Measurements from ENCODE around the gene CD34.
"Not testable (repeated sequence)": the region's sequence is repeated elsewhere in the genome, so short reads cannot be mapped to it uniquely, and the experiment has no call there.

The CD34 gene, protein sequence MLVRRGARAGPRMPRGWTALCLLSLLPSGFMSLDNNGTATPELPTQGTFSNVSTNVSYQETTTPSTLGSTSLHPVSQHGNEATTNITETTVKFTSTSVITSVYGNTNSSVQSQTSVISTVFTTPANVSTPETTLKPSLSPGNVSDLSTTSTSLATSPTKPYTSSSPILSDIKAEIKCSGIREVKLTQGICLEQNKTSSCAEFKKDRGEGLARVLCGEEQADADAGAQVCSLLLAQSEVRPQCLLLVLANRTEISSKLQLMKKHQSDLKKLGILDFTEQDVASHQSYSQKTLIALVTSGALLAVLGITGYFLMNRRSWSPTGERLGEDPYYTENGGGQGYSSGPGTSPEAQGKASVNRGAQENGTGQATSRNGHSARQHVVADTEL

GRCh38 chr1:207910591-207911354, at the start of gene CD34:
TSS of gene CD34 (minus strand) at chr1:207911125. CDS start at chr1:207911080, 45 bp downstream.
- no peak for DNase-seq

DNA sequence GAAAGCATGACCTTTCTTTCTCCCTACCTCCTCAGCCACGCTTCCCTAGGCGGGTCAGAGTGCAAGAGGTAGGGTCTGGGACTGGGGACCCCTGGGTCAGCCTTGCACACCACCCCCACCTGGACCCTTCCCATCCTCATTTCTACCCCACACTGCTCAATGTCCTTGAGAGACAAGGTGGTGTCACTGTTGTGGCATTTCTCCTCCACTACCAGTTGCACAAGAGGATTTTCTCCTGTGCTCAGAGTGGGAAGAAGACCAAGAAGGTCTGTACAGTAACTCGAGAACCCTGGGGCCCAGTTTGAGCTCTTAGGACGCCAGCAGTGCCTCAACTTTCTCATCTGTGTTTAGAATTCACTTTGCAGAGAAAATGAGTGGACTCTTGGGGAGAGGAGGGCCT, 49.4 kb upstream of the CD34 start:
- no peak for DNase-seq

GRCh38 chr1:207959910-207960309, 49.0 kb upstream of the CD34 start:
- DNase-seq, result no peak

GRCh38 chr1:207959141-207959825, 48.4 kb upstream of the CD34 start:
- peak; percentile 29 for DNase-seq

DNA sequence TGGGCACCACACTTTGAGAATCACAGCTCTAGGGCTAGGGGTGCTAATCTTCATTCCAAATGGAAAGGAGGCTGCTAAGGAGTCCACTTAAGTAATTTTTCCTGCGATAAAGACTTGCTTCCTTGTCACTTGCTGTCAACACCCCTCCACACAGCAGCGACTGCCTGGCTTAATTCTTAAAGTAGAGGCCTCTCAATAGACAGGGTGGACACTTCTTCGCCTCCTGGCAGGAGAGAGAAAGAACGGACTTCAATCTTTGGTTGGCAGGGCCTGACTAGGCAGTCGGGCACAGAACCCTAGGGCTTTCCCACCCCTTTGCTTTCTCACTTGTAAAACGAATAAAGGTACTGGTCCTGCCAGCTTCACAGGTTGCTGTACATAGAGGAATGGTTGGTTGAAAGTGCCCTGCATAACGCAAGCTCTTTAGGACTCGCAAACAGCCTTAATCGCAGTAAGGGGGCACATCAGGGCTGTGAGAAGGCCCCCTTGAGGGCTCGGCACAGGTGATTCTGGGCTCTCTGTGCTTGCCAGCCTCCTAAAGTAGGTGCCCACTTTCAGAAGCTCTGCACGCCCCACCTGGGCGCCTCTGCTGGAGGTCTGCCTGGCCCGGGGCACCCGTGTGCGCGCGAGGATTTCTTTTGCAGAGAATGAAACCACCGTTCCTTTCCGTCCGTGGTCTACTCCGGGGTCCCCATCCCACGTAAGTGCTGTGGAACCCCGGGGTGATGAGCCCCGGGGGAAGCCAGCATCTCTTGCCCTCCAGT, 47.6 kb upstream of the CD34 start:
- no peak for DNase-seq

DNA sequence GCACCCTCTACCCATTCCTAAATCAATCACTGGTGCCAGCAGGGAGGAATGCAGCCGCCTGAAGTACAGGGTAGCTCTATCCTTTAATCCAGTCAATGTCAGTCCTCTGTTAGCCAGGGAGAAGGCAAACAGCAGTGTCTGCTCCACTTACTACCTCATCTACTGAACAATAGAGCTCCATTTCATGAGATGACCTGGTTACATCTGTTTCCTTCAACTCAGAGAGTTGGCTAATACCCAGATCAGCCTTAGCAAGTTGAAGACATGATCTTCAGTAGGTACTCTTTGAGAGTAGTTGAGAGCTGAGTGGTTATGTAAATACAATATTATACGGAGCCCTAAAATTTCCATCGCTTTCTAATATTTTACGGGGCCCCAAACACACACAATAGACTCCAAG, 46.1 kb upstream of the CD34 start:
- DNase-seq, result no peak

DNA sequence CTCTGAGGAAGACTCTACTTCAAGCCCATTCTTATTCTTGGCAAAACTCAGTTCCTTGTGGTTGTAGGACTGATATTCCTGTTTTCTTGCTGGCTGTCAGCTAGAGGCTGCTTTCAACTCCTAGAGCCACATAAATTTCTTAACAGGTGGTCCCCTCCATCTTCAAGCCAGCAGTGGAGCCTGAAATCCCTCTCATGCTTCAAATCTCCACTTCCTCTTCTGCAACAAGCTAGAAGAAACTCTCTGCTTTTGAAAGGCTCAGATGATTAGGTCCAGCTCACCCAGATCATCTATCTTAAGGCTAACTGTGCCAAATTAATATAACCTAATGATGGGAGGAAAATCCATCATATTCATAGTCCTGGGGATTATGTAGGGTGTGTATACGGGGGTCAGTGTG, 43.2 kb upstream of the CD34 start:
- DNase-seq, result no peak

- DNase-seq, result no peak
Observed at GRCh38 chr1:207952617-207953542, 42.0 kb upstream of the CD34 start.

- no peak for DNase-seq
Observed at GRCh38 chr1:207951652-207952051, 40.7 kb upstream of the CD34 start.

DNA sequence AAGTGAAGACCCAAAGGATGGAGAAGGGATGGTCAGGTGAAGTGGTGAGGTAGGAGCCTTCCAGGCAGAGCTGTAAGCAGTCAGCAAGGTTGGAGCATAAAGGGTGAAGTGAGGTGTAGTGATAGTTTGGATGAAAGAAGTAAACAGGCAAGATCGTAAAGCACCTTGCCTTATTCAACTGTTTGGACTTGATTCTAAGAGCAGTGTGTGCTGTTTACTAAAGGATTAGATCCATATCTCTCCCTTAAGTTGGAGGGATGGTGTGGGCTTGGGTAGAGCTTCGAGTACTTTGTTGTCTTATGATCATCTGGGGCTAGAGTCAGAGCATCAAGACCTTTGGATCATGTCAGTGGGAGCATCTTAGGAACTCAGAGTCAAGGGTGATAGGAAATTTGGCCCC, 39.8 kb upstream of the CD34 start:
- no peak for DNase-seq

- no peak for DNase-seq
Observed at GRCh38 chr1:207949571-207950195, 38.8 kb upstream of the CD34 start.

DNA sequence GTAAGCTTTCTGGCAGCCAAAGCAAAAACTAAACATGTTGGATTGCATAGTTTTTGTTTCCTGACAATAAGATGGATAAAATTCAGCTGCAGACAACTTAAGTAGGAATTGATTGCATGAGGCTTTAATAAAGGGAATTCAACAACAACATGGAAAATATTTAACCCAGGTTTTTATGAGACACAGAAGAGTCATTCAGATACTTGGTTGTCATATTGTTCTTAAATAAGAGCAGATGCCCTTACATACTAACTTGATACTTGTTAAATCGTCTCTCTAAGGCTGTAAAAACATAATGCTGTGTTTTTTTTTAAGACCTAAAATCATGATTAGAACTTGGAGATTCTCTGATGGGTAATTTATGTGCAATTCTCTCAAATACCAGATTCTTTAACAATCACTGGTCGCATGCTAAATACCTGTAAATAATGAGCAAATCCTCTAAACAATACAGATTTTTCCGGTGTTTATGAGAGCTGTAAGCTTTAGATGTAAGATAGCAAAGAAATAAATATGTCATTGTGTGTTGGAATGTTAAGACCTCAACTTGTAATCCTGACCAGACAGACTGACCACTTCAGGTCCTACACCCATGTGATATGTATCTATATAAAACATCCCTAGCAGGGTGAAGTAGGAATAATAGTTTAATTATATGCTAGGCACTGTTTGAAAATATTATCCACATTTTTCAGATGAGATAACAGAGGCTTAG, 37.8 kb upstream of the CD34 start:
- no peak for DNase-seq

- no peak for DNase-seq
Observed at GRCh38 chr1:207946756-207947155, 35.8 kb upstream of the CD34 start.

DNA sequence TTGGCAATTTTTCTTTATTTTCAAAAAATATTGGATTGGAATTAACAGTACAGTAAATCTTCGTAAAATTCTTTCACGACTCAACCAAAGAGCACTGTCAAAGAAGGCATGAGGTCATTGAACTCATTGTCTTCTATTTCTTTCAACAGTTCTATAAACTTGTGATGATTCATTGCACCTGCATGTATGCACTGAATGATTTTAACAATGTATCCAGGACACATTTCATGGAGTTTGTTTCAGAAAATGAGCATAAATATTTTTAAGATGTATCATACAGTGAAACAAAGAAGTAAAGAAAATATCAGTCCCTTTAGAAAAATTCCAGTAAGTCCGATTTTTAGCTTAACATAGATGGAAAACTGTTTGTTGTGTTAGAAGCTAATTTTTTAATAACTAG, 33.6 kb upstream of the CD34 start:
- no peak for DNase-seq

- DNase-seq, result not testable (repeated sequence)
Observed at GRCh38 chr1:207942337-207942741, 31.4 kb upstream of the CD34 start.

DNA sequence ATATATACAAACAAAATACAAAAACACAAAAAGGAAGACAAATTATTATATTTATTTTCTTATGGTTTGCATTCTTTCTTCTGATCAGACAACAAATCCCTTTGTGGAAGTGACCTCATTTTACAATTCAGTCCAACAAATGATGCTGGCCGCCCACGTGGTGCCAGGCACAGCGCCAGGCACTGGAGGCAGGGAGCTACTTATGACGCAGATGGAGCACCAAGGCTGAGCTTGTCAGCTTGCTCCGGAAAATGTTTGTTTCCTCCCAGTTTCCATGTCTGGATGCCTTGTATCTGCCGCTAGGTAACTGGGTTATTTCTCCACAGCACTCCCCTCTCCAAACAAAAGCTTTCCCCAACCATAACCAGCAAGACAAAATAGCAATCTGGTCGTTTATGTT, 30.7 kb upstream of the CD34 start:
- DNase-seq, result peak; percentile 39

- no peak for DNase-seq
Observed at GRCh38 chr1:207938016-207938415, 27.1 kb upstream of the CD34 start.

- DNase-seq, result no peak
Observed at GRCh38 chr1:207937204-207937603, 26.3 kb upstream of the CD34 start.

DNA sequence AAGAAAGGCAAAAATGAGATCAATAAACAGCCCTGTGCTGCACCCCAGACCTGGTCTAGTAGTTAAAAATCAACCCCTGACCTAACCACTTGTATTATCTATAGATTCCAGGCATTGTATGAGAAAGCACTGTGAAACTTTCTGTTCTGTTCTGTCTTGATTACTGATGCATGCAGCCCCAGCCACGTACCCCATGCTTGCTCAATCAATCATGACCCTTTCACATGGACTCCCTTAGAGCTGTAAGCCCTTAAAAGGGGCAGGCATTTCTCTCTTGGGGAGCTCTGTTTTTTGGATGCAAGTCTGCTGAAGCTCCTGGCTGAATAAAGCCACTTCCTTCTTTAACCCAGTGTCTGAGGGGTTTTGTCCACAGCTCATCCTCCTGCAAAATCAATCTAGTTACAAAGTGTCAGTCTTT, 24.2 kb upstream of the CD34 start:
- no peak for DNase-seq

GRCh38 chr1:207933205-207933800, 22.4 kb upstream of the CD34 start:
- DNase-seq, result no peak

All from HCEC 1CT (cell line).